Endothelial cell of umbilical vein (primary cell): ENCODE measurements around the gene ZNF365. TPM values are rescaled to one million over a fixed set of nuclear protein-coding genes. Genes with fewer than 3 reads are reported as not detected.

ENCODE experiments used
- BruUV-seq: library from RNA; stranded (reverse); fragments of 400-500 nt; replicated peaks from 2 replicates; lab custom pipeline; 2021; lab: Mats Ljungman, UMichigan
- CTCF ChIA-PET: fragments of 300-600, 350-600 bp; sonication (Branson Sonifier 250); formaldehyde crosslinking; loops from one replicate; lab custom pipeline; 2021; ENCODE audit warnings: antibody characterized with exemption, inconsistent platforms; lab: Charles Lee
- POLR2A ChIA-PET: fragments of 300-600, 350-600 bp; sonication (Branson Sonifier 250); formaldehyde crosslinking; loops from one replicate; lab custom pipeline; 2021; ENCODE audit warnings: antibody characterized with exemption, inconsistent platforms; lab: Charles Lee
- DNase-seq: peaks from one replicate; pipeline ENCODE4 v3.0.0-alpha.2; 2011; ENCODE audit warnings: low read depth, low spot score
- FAIRE-seq: peaks from 2 replicates; lab custom pipeline; 2011; peaks lifted over from hg19 to GRCh38; lab: Jason Lieb, UNC
- H2AFZ ChIP-seq: 2 replicates; pipeline ENCODE4 v1.6.0; 2012; ENCODE audit warnings: low read depth, low read length, control low read depth, inconsistent platforms
- H3K27ac ChIP-seq: 2 replicates; pipeline ENCODE4 v1.5.1; 2011; ENCODE audit warnings: low read depth, mild to moderate bottlenecking, control low read depth, low read length, moderate library complexity; ENCODE audit not compliant: insufficient read depth
- H3K27me3 ChIP-seq, 2 experiments: 2 replicates each; pipeline versions ENCODE4 v1.6.0 to v1.6.1; 2011; ENCODE audit warnings: low read length in 2 of 2, mixed read lengths in 1 of 2; ENCODE audit not compliant: control insufficient read depth in 2 of 2, insufficient read depth in 2 of 2
- H3K36me3 ChIP-seq, 2 experiments: 2 replicates in 1 of 2; 3 replicates in 1 of 2; pipeline ENCODE4 v1.5.1; 2011; ENCODE audit warnings: low read length in 2 of 2, mild to moderate bottlenecking in 1 of 2, moderate library complexity in 1 of 2; ENCODE audit not compliant: control insufficient read depth in 2 of 2, insufficient read depth in 2 of 2; ENCODE audit errors: extremely low read depth in 1 of 2
- H3K4me1 ChIP-seq: 3 replicates; pipeline ENCODE4 v1.5.1; 2011; ENCODE audit warnings: mild to moderate bottlenecking, low read length; ENCODE audit not compliant: control insufficient read depth, insufficient read depth; ENCODE audit errors: extremely low read depth
- H3K4me2 ChIP-seq: 2 replicates; pipeline ENCODE4 v1.6.1; 2011; ENCODE audit warnings: low read length, control low read depth, mixed read lengths; ENCODE audit not compliant: insufficient read depth
- H3K4me3 ChIP-seq, 3 experiments: fragments of 200-600 bp in 1 of 3; sonication (generic), shearing (Covaris generic) in 1 of 3; replicated peaks in 1 of 3; 2 replicates each; pipeline ENCODE4 v1.5.1; 2011 to 2016; ENCODE audit warnings: control low read depth in 3 of 3, low read length in 3 of 3, mild to moderate bottlenecking in 2 of 3, inconsistent platforms in 1 of 3, low read depth in 1 of 3, moderate library complexity in 1 of 3; ENCODE audit not compliant: insufficient read depth in 1 of 3
- H3K79me2 ChIP-seq: 2 replicates; pipeline ENCODE4 v1.6.0; 2012; ENCODE audit warnings: low read length, inconsistent platforms; ENCODE audit not compliant: control insufficient read depth, insufficient read depth
- H3K9ac ChIP-seq: replicated peaks from 2 replicates; pipeline ENCODE3; 2011; ENCODE audit warnings: low read length, control low read depth; ENCODE audit not compliant: insufficient read depth; ENCODE audit errors: extremely low read depth
- H3K9me1 ChIP-seq: replicated peaks from 3 replicates; pipeline ENCODE4 v1.6.0; 2011; ENCODE audit warnings: mild to moderate bottlenecking, low read length; ENCODE audit not compliant: control insufficient read depth, insufficient read depth; ENCODE audit errors: extremely low read depth
- H3K9me3 ChIP-seq: replicated peaks from 2 replicates; pipeline ENCODE4 v1.5.1; 2012; ENCODE audit warnings: low read length, inconsistent platforms; ENCODE audit not compliant: control insufficient read depth, insufficient read depth
- H4K20me1 ChIP-seq: replicated peaks from 2 replicates; pipeline ENCODE3; 2011; ENCODE audit warnings: mild to moderate bottlenecking, low read length; ENCODE audit not compliant: control insufficient read depth, insufficient read depth; ENCODE audit errors: extremely low read depth
- EZH2 ChIP-seq: IDR thresholded peaks from 2 replicates; pipeline ENCODE4 v1.6.1; 2012; ENCODE audit warnings: borderline replicate concordance, low read depth, mild to moderate bottlenecking, moderate library complexity, low read length, inconsistent platforms; ENCODE audit not compliant: severe bottlenecking
- FOS ChIP-seq: IDR thresholded peaks from 2 replicates; pipeline ENCODE4 v1.6.1; 2011; ENCODE audit warnings: mild to moderate bottlenecking, low read length, moderate library complexity, borderline replicate concordance; ENCODE audit not compliant: insufficient read depth
- GATA2 ChIP-seq: IDR thresholded peaks from 2 replicates; pipeline ENCODE4 v1.7.0; 2011; ENCODE audit warnings: low read depth, mild to moderate bottlenecking, moderate library complexity, mixed read lengths, low read length; ENCODE audit not compliant: insufficient read length, insufficient read depth
- JUN ChIP-seq: IDR thresholded peaks from 2 replicates; pipeline ENCODE4 v1.6.1; 2011; ENCODE audit warnings: borderline replicate concordance, low read depth; ENCODE audit not compliant: insufficient read length, insufficient read depth
- MAX ChIP-seq: IDR thresholded peaks from 2 replicates; pipeline ENCODE4 v1.6.1; 2011; ENCODE audit not compliant: insufficient read depth, insufficient read length
- MYC ChIP-seq: IDR thresholded peaks from one replicate; pipeline ENCODE4 v1.6.1; 2011; ENCODE audit warnings: mild to moderate bottlenecking, low read depth, low read length
- POLR2A ChIP-seq: IDR thresholded peaks from 2 replicates; pipeline ENCODE4 v1.6.1; 2012; ENCODE audit warnings: low read depth, mild to moderate bottlenecking, control low read depth, low read length
- POLR2AphosphoS5 ChIP-seq: IDR thresholded peaks from 2 replicates; pipeline ENCODE4 v1.6.1; 2012; ENCODE audit warnings: low read depth, mild to moderate bottlenecking, control low read depth, low read length, moderate library complexity; ENCODE audit not compliant: insufficient read depth
- dilution Hi-C: fragments of 300-500 bp; cut with MboI; formaldehyde crosslinking; loops from one replicate; pipeline ENCODE4 v1.15.0; 2019; ENCODE audit warnings: low sequenced_read_pairs; ENCODE audit not compliant: extremely low pct_ligation_motif_present
- intact Hi-C: fragments of 100-400 bp; cut with micrococcal nuclease; formaldehyde crosslinking; loops from one replicate; pipeline ENCODE4 v1.10.0; 2022
- polyA plus RNA-seq, 4 experiments: library from polyadenylated mRNA; depleted of rRNA in 3 of 4; stranded (reverse) in 3 of 4; unstranded in 1 of 4; fragments of >200 nt; gene quantifications; 2 replicates each; pipeline versions ENCODE4 v1.2.1 to v1.2.3, GENCODE V29; 2011 to 2012; ENCODE audit warnings: missing spikeins in 1 of 4
- total RNA-seq: library from RNA; stranded (reverse); gene quantifications from 2 replicates; pipeline ENCODE4 v1.2.3, GENCODE V29; 2021
- TF ChIP-seq, protein P1 (sequence below), 2 donors: IDR thresholded peaks; 1 replicate in 1 of 2; 2 replicates in 1 of 2; pipeline ENCODE4 v1.5.1; 2011; ENCODE audit warnings: low read length in 2 of 2, mild to moderate bottlenecking in 2 of 2, moderate library complexity in 2 of 2, control low read depth in 1 of 2, inconsistent platforms in 1 of 2, low read depth in 1 of 2; ENCODE audit not compliant: insufficient read depth in 1 of 2; ENCODE audit errors: extremely low read depth in 1 of 2

Gene ZNF365
- total and polyA plus RNA-seq, 2 donors (not counting 3 experiments of a cell fraction or from before 2014, with no cell fraction given): 1.3 to 2.9 TPM

GRCh38 chr10:62330213-62330612, 44.0 kb upstream of the ZNF365 start:
- dilution Hi-C loops: no loop called here
- no peaks in the 10 kb centered on the region for H3K36me3 ChIP-seq
- H3K4me2 ChIP-seq: no peak overlapping the region
- no peak for DNase-seq
- POLR2A ChIA-PET: no interaction called here
- no peaks in the 10 kb centered on the region for H3K9me1 ChIP-seq
- H4K20me1 ChIP-seq: no peaks in the 10 kb centered on the region
- H3K9ac ChIP-seq: no peak overlapping the region
- no peaks in the 10 kb centered on the region for H3K27me3 ChIP-seq
- no peak overlapping the region for H3K27ac ChIP-seq
- no peak overlapping the region for H3K4me3 ChIP-seq
- intact Hi-C loops: no loop called here
- no peak for FAIRE-seq
- H2AFZ ChIP-seq: no peak overlapping the region
- peaks cover 3% of the 10 kb centered on the region for H3K4me1 ChIP-seq
- no TSS peak for BruUV-seq
- H3K9me3 ChIP-seq: no peaks in the 10 kb centered on the region
- CTCF ChIA-PET: interaction anchor here (1.2 kb wide), 1 partner anchor 79 kb away, joined by 3 read pairs; no protein-coding TSS in a partner anchor
- TF ChIP-seq JUN: no peak
- TF ChIP-seq GATA2: no peak
- TF ChIP-seq FOS: no peak
- no peak for TF ChIP-seq MAX
- TF ChIP-seq EZH2: no peak
- no peak for TF ChIP-seq POLR2A
- TF ChIP-seq POLR2AphosphoS5: no peak
- TF ChIP-seq MYC: no peak
- TF ChIP-seq, protein P1, sequence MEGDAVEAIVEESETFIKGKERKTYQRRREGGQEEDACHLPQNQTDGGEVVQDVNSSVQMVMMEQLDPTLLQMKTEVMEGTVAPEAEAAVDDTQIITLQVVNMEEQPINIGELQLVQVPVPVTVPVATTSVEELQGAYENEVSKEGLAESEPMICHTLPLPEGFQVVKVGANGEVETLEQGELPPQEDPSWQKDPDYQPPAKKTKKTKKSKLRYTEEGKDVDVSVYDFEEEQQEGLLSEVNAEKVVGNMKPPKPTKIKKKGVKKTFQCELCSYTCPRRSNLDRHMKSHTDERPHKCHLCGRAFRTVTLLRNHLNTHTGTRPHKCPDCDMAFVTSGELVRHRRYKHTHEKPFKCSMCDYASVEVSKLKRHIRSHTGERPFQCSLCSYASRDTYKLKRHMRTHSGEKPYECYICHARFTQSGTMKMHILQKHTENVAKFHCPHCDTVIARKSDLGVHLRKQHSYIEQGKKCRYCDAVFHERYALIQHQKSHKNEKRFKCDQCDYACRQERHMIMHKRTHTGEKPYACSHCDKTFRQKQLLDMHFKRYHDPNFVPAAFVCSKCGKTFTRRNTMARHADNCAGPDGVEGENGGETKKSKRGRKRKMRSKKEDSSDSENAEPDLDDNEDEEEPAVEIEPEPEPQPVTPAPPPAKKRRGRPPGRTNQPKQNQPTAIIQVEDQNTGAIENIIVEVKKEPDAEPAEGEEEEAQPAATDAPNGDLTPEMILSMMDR (IDR thresholded peaks at IDR 0.05; ENCODE audit: extremely low read depth in 1 of 2, insufficient read depth in 1 of 2, low read depth in 1 of 2, low read length in 2 of 2): no peak
- H3K79me2 ChIP-seq: no peaks in the 10 kb centered on the region
